GM20000 (cell line): Measurements from ENCODE around the gene ATP9B.

ENCODE experiments used
- DNase-seq: peaks from one replicate; pipeline ENCODE4 v3.0.0; 2012; ENCODE audit warnings: low spot score
- CTCF ChIP-seq: IDR thresholded peaks from 2 replicates; pipeline ENCODE4 v1.5.1; 2012; ENCODE audit warnings: mild to moderate bottlenecking, control low read depth; ENCODE audit errors: extremely low read depth, missing control alignments

The ATP9B gene

GRCh38 chr18:79353267-79353666 lies 284.1 kb downstream of the ATP9B start:
- TF ChIP-seq CTCF = no peak
- no peak for DNase-seq

GRCh38 chr18:79354350-79354749 lies 285.2 kb downstream of the ATP9B start:
- DNase-seq = no peak
- no peak for TF ChIP-seq CTCF

- TF ChIP-seq CTCF = no peak
These were observed 286.5 kb downstream of the ATP9B start for GRCh38 chr18:79355433-79356335.

GRCh38 chr18:79356435-79356834 lies 287.2 kb downstream of the ATP9B start:
- DNase-seq = peak; percentile 31
- no peak for TF ChIP-seq CTCF

More at GRCh38 chr18:79355433-79356335, 286.5 kb downstream of the ATP9B start:
- DNase-seq = no peak

- TF ChIP-seq CTCF = no peak
- DNase-seq = no peak
These were observed 291.7 kb downstream of the ATP9B start for GRCh38 chr18:79360933-79361332.

- no peak for TF ChIP-seq CTCF
- DNase-seq = no peak
These were observed 292.8 kb downstream of the ATP9B start for GRCh38 chr18:79361766-79362522.

- DNase-seq = no peak
- no peak for TF ChIP-seq CTCF
These were observed 296.5 kb downstream of the ATP9B start for GRCh38 chr18:79365701-79366100.
